Fibroblast of lung (primary cell): ENCODE data around the gene GRK1. TPM values are rescaled to one million over a fixed set of nuclear protein-coding genes. Genes with fewer than 3 reads are reported as not detected.

Source experiments
- DNase-seq, 2 donors: peaks; one replicate each; pipeline versions ENCODE4 v3.0.0 to v3.0.0-alpha.2; 2010; ENCODE audit warnings: low read depth in 2 of 2
- H2AFZ ChIP-seq: 2 replicates; pipeline ENCODE4 v1.5.1; 2012; ENCODE audit warnings: low read length, control low read depth, inconsistent platforms
- H3K27ac ChIP-seq: 2 replicates; pipeline ENCODE4 v1.5.1; 2011; ENCODE audit warnings: low read length, control low read depth; ENCODE audit not compliant: insufficient read depth
- H3K27me3 ChIP-seq: 2 replicates; pipeline ENCODE4 v1.5.1; 2011; ENCODE audit warnings: mild to moderate bottlenecking, low read length; ENCODE audit not compliant: control insufficient read depth, insufficient read depth
- H3K36me3 ChIP-seq: 2 replicates; pipeline ENCODE4 v1.5.1; 2011; ENCODE audit warnings: low read length; ENCODE audit not compliant: control insufficient read depth, insufficient read depth
- H3K4me1 ChIP-seq: 2 replicates; pipeline ENCODE4 v1.5.1; 2011; ENCODE audit warnings: low read length; ENCODE audit not compliant: control insufficient read depth, insufficient read depth; ENCODE audit errors: extremely low read depth
- H3K4me2 ChIP-seq: 2 replicates; pipeline ENCODE4 v1.5.1; 2011; ENCODE audit warnings: low read length, control low read depth; ENCODE audit not compliant: insufficient read depth; ENCODE audit errors: extremely low read depth
- H3K4me3 ChIP-seq, 4 experiments: fragments of 200-600 bp in 1 of 4; sonication (generic) in 1 of 4; replicated peaks in 1 of 4; 2 replicates each; pipeline ENCODE4 v1.5.1; 2011 to 2016; ENCODE audit warnings: low read length in 4 of 4, low read depth in 3 of 4, mild to moderate bottlenecking in 3 of 4, control low read depth in 2 of 4, inconsistent platforms in 1 of 4, mixed read lengths in 1 of 4; ENCODE audit not compliant: insufficient read depth in 1 of 4; ENCODE audit errors: control extremely low read depth in 1 of 4
- H3K79me2 ChIP-seq: 2 replicates; pipeline ENCODE4 v1.5.1; 2012; ENCODE audit warnings: mild to moderate bottlenecking, low read length, inconsistent platforms; ENCODE audit not compliant: control insufficient read depth, insufficient read depth
- H3K9ac ChIP-seq: 2 replicates; pipeline ENCODE4 v1.5.1; 2011; ENCODE audit warnings: mild to moderate bottlenecking, low read length, control low read depth; ENCODE audit not compliant: insufficient read depth
- H3K9me3 ChIP-seq: 2 replicates; pipeline ENCODE4 v1.5.1; 2012; ENCODE audit warnings: low read depth, low read length; ENCODE audit not compliant: control insufficient read depth, insufficient read depth
- H4K20me1 ChIP-seq: 2 replicates; pipeline ENCODE4 v1.5.1; 2011; ENCODE audit warnings: low read length; ENCODE audit not compliant: control insufficient read depth, insufficient read depth; ENCODE audit errors: extremely low read depth
- CTCF ChIP-seq, 2 donors: IDR thresholded peaks in 1 of 2; conservative IDR thresholded peaks in 1 of 2; 1 replicate in 1 of 2; 2 replicates in 1 of 2; pipeline ENCODE4 v1.5.1; 2011 to 2012; ENCODE audit warnings: low read length in 2 of 2, control low read depth in 1 of 2, inconsistent platforms in 1 of 2, low read depth in 1 of 2, mild to moderate bottlenecking in 1 of 2
- EZH2 ChIP-seq: IDR thresholded peaks from 2 replicates; pipeline ENCODE4 v1.5.1; 2012; ENCODE audit warnings: low read length, control low read depth, mild to moderate bottlenecking; ENCODE audit errors: missing control alignments
- polyA plus RNA-seq, 2 donors: library from polyadenylated mRNA; depleted of rRNA in 1 of 2; stranded (reverse) in 1 of 2; unstranded in 1 of 2; fragments of >200 nt; gene quantifications; 2 replicates each; pipeline ENCODE4 v1.2.1, GENCODE V29; 2011 to 2012; ENCODE audit warnings: missing spikeins in 1 of 2
- total RNA-seq: library from RNA; depleted of rRNA; stranded (reverse); fragments of >200 nt; gene quantifications from 2 replicates; pipeline ENCODE4 v1.2.1, GENCODE V29; 2014

The GRK1 gene
- total and polyA plus RNA-seq, 2 donors (not counting 1 experiment from before 2014, with no cell fraction given) = 0.17 TPM; not detected in 1

- DNase-seq = no peak
- H3K9ac ChIP-seq = no peak overlapping the region
- H3K4me2 ChIP-seq = no peak overlapping the region
- TF ChIP-seq CTCF (conservative IDR thresholded peaks at IDR 0.05 in 1 of 2, IDR thresholded peaks at IDR 0.05 in 1 of 2; ENCODE audit: low read depth in 1 of 2, low read length in 2 of 2) (no peak), EZH2 (no peak)
- no peak overlapping the region for H3K27ac ChIP-seq
- H2AFZ ChIP-seq = no peak overlapping the region
- no peaks in the 10 kb centered on the region for H4K20me1 ChIP-seq
- H3K79me2 ChIP-seq = no peaks in the 10 kb centered on the region
- H3K9me3 ChIP-seq = no peaks in the 10 kb centered on the region
- H3K36me3 ChIP-seq = no peaks in the 10 kb centered on the region
- no peaks in the 10 kb centered on the region for H3K4me1 ChIP-seq
- H3K27me3 ChIP-seq = no peaks in the 10 kb centered on the region
- no peak overlapping the region for H3K4me3 ChIP-seq
Measured at GRCh38 chr13:113669231-113669754, 2.3 kb downstream of the GRK1 start.

- TF ChIP-seq CTCF (conservative IDR thresholded peaks at IDR 0.05 in 1 of 2, IDR thresholded peaks at IDR 0.05 in 1 of 2; ENCODE audit: low read depth in 1 of 2, low read length in 2 of 2) (no peak), EZH2 (no peak)
- no peak overlapping the region for H3K4me3 ChIP-seq
- no peaks in the 10 kb centered on the region for H3K79me2 ChIP-seq
- H3K4me2 ChIP-seq = no peak overlapping the region
- H3K9ac ChIP-seq = no peak overlapping the region
- H3K9me3 ChIP-seq = no peaks in the 10 kb centered on the region
- no peaks in the 10 kb centered on the region for H3K4me1 ChIP-seq
- no peaks in the 10 kb centered on the region for H3K36me3 ChIP-seq
- no peak overlapping the region for H3K27ac ChIP-seq
- no peaks in the 10 kb centered on the region for H3K27me3 ChIP-seq
- no peak overlapping the region for H2AFZ ChIP-seq
- no peaks in the 10 kb centered on the region for H4K20me1 ChIP-seq
- DNase-seq = no peak
Measured at GRCh38 chr13:113669755-113670341, 2.8 kb downstream of the GRK1 start.

- no peak overlapping the region for H2AFZ ChIP-seq
- DNase-seq = no peak
- no peak for TF ChIP-seq EZH2
- TF ChIP-seq CTCF (conservative IDR thresholded peaks at IDR 0.05 in 1 of 2, IDR thresholded peaks at IDR 0.05 in 1 of 2; ENCODE audit: low read depth in 1 of 2, low read length in 2 of 2) = no peak
- H3K9ac ChIP-seq = no peak overlapping the region
- H4K20me1 ChIP-seq = no peaks in the 10 kb centered on the region
- H3K79me2 ChIP-seq = no peaks in the 10 kb centered on the region
- H3K4me2 ChIP-seq = no peak overlapping the region
- no peaks in the 10 kb centered on the region for H3K4me1 ChIP-seq
- no peaks in the 10 kb centered on the region for H3K36me3 ChIP-seq
- no peaks in the 10 kb centered on the region for H3K9me3 ChIP-seq
- no peak overlapping the region for H3K27ac ChIP-seq
- no peak overlapping the region for H3K4me3 ChIP-seq
- no peaks in the 10 kb centered on the region for H3K27me3 ChIP-seq
Measured at GRCh38 chr13:113670541-113670940, 3.5 kb downstream of the GRK1 start.
